SKM-1 (cell line): ENCODE results near the gene ZNF516.

Source experiments
- DNase-seq: peaks from one replicate; lab custom pipeline; 2025; ENCODE audit not compliant: unreplicated experiment; lab: John Stamatoyannopoulos, UW

Gene ZNF516

DNA sequence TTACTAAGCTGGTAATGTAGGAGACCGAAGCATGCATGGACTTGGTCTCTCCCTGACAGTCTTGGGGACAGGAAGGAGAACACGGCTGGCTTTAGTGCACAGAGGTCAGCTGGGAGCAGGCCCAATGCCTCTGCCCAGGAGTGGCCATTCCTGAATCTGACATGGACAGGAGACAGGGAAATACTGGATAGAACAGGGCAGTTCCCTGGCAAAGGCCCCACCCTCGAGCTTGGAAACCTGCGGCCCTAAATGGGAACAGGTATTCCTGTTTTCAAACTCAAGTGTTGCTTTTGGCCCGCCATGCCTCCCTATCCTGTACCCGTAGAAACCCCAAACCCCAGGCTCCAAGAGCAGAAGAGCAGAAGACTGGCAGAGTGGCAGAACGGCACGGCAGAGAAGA lies 107.4 kb downstream of the ZNF516 start:
- no peak for DNase-seq

DNA sequence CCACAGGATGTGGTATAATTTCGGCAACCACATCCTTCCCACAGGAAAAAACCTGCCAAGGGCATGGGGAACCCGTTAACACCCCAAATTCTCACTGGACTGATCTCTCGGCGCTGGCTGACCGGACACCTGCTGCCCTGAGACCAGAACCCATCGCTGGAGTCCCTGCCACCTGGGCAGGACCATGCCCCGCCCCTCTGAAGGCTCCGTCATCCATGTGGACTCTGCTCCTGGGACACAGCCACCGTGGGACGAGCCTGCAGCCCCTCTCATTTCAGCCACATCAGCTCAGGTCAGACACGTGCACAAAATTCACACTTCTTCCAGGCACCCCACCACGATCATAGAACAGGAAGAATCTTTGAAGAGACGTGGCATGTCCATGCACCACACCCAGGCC lies 108.2 kb downstream of the ZNF516 start:
- no peak for DNase-seq

DNA sequence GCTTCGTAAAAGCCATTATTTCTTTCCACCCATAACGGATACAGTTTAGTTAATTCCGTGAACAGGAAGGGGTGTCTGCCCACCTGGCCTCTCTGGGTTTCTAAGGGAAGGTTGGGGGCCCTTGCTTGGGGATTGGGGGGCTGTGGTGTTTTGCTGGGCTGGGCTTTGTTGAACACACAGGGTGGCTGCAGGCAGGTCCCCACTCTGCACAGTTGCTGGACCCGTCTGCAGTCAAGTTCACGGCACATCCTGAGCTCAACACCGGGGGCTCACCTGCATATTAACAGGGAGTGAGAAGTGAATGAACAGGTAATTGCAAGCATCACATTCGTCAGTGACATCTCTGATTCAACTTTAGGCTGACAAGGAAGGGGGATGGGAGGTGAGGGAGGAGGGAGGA lies 109.0 kb downstream of the ZNF516 start:
- no peak for DNase-seq

DNA sequence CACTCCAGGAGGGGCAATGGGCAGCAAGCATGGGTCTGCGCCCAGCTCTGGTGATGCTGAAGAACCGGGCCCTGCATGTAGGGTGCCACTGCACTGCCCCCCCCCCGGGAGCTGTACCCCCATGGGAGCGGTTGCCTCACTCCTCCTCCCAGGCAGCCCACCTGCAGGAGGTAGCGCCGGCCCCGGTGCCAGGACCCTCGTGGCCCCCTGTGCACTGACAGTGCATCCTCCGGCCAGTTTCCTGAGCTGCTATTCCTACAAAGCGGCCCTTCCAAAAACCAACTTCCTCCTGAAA lies 109.4 kb downstream of the ZNF516 start:
- DNase-seq, result no peak

DNA sequence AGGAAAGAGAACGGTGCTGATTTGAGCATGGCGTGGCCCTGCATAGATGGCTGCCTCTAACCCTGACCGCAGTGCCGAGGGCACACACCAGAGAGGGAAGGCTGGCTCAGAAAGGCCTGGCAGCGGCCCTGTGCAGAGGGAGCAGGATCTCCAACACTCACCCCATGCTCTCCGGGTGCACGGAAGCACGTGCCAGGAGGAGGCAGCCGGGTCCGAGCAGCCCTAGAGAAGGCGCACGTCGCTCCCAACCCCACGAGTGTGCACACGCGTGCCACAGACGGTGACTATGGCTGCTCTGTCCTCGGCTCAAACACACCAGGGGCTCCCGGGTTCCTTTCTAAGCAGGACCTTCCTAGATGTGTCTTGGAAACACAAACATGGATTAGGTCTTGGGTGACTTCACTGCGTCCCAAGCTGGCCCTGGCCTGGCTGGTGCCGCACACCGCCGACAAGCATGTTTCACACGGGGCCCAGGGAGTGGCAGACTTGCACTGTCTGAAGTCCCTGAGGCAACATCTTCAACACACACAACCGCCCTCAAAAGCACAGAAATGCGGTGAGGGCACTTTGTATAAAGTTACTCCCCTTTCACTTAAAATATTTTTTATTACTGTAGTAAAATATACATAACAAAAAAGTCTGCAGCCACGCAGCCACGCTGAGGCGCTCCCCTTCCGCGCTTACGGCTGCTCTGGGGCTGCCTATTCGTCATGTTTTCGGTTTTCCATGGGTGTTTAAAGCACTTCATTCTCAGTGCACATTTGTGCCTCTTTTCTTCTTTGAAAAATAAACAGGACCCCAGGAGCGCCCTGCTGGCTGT lies 110.0 kb downstream of the ZNF516 start:
- no peak for DNase-seq

DNA sequence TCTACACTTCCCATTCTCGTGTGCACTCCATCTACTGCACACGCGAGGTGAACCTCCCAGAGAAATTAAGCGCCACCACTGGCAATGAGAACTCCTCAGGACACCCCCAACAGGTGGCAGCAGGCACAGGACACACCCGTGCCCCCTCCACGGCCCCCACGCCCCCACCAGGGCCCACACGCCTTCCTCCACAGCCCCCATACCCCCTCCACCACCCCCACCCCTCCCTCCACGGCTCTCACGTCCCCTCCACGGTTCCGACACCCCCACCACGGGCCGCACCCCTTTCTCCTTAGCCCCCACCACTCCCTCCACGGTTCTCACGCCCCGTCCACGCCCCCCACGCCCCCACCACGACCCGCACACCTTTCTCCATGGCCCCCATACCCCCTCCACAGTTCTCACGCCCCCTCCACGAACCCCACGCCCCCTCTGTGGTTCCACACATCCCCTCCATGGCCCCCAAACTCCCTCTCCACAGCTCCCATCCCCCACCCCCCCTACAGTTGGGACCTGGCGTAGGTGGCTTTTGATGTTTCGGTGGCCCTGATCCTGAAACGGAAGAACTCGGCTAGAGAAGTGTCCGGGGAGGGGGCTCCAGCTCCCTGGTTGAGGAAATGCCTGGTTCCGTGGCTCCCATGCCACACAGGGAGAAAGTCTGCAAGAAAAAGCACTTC lies 110.8 kb downstream of the ZNF516 start:
- DNase-seq, result no peak

DNA sequence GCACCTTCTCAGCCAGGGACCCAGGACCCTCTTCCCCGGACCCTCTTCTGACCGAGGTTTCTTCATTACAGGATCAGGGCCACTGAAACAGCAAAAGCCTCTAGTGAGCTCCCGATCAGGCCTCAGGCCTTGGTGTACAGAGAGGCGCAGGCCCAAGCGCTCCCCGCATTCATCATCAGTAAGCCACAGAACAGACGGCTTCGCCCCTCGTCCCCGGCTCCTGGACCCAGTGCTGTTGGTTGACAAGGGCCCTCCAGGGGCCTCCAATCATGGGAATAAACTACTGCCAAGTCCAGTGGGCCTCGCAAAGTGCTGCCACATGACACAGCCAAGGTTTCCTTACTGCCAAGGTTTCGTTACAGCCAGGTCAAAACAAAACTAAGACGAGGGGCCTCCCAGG lies 111.4 kb downstream of the ZNF516 start:
- DNase-seq, result no peak

DNA sequence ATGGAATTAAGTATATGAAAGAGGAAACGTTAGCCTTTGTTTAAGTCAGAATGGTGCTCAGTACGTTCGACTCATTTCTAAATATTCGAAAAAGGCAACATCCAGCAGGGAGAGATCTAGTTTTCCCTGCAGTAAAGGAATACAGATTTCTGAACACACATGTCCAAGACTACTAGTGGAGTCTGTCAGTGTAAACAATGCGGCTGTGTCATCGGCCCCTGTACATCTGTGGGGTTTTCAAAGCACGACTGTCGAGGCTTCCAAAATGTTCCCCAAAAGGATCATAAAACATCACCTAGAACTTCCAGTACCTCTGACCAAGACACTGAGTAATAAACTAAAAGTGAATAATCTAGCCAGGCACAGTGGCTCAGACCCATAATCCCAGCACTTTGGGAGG lies 112.8 kb downstream of the ZNF516 start:
- DNase-seq, result no peak

DNA sequence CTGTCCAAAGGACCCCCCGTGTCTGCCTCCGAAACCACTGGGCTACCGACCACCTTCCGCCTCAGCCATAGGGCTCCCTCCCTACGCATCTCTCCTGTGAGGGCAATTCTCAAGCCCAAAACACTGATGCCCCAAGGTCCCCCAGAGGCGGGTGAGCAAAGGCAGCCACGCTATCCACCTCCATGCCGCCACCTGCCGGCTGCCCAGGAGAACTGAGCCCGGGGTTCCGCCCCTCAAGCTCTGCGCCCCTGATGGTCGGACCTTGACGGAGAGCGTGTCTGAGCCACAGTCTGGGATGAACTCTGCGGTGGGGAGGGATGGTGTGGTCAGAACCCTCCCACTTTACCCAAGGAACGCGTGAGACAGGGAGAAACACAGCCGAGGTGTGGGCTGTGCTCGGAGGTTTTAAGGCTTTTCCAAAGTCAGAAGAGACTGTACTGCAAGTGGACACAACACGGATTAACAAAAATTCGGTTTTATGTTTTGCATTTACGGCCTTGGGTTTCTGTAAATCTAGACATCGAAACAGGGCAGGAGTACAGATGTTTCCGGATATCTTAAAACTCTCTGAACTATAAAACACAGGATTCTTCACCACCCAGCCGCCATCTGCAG lies 114.1 kb downstream of the ZNF516 start:
- no peak for DNase-seq

DNA sequence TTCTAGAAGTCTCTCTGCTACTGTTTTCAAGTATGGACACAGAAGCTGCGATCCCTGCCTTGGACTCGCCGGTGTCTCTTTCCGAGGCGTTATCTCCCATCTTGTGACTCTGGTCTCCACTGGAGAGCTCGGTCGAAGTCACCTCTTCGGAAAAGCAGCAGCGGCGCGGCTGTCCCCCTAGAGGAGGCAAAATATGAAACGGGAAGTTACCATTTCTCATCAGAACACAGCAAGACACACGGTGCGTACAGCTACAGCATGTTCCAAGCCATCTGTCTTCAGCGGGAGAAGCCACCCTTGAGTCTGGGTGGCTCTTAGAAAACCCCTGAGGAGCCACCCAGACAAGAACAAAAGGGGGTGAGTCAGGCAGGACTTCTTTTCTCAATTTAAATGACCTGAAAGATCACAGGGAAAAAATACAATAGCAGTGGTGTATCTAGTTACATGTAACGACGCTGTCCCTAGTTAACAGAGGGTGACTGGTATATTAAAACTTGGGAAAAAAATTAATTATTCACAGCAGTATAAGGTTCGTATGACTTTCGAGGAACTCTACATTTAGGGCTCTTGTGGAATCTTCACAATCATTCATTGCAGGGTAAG lies 114.8 kb downstream of the ZNF516 start:
- no peak for DNase-seq

DNA sequence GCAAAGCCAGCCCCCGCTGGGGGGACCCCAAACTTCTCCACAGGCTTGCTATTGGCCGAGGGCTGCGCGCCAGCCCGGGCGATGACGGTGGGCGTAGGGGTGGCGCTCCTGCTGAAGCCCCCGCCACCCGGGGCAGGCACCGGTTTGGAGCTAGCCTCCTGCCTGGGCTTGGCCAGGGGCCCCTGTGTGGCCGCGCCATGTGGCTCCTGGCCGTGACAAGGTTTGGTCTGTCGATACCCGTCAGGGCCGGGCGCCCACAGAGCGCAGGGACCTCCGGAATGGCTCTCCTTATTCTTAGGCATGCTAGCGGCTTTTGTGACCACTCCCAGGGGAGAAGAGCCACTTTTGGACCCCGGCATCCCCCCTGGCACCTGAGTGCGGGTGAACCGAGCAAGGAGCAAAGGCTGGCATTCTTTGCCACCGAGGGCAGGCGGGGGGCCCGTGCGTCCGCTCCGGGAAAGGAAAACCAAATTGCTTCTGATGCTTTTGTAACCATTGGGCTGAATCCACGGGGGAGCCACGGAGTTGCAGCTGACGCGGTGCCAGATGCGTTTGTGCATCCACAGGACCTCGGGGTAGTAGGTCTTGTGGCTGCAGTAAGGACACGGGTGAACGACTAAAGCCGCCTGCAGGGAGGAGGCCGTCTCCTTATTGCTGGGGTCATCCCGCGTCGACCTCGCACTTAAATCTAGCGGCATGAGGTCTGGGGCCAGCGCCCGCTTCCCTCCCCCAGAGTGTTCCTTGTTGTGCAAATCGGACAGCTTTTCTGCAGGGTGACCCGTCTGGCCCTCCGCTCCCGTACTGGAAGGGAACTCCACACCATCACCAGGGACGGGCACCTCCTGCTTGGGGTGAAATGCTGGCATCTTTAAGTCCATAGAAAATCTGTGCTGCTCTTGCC lies 115.6 kb downstream of the ZNF516 start:
- DNase-seq, result no peak

DNA sequence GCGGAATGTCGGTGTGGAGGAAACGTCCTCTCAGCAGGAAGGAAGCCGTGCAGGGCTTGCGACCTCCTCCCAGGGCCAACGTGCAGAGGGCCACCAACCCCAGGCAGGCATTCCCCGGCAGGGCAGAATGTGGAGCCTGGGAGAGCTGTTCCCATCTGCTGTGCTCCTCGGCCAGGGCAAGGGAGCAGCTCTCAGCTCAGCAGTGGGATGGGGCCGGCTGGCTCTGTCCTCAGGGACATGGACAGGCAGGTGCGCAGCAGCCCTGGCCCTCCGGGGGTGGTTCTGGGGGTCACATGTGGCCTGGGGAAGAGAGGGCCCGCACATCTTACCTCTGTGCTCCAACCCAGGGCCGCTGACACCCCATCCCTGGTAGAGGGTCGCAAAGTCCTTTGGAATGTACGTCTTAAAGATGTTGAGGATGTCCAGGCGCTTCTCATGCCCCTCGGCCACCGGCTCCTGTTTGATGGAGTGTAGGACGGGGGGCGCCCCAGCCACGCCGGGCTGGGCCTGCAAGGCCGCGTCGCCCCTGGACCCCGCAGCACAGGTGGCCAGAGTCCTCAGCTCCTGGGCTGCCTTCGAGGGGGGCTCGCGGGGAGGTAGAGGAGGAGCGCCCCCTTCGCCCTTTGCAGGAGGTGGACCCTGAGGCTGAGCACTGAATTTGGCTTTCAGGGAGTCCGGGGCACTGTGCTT lies 116.4 kb downstream of the ZNF516 start:
- no peak for DNase-seq

DNA sequence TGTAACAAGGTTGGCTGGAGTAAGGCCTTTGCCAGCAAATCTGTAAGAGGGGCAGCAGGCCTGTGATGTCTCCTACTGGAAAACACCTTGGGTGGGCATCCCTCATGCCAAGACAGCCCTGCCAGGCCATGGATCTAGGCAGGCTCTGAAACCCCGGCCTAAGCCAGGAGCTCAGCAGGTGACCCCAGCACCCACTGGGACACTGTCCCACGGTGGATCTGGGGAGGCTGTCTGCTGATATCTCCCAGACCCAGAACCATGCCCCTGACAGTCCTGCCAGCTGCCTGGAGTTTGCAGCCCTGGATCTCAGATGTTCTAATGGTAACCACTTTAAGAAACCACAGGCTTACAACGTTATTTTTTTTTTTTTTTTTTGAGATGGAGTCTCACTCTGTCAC lies 117.7 kb downstream of the ZNF516 start:
- DNase-seq, result no peak

DNA sequence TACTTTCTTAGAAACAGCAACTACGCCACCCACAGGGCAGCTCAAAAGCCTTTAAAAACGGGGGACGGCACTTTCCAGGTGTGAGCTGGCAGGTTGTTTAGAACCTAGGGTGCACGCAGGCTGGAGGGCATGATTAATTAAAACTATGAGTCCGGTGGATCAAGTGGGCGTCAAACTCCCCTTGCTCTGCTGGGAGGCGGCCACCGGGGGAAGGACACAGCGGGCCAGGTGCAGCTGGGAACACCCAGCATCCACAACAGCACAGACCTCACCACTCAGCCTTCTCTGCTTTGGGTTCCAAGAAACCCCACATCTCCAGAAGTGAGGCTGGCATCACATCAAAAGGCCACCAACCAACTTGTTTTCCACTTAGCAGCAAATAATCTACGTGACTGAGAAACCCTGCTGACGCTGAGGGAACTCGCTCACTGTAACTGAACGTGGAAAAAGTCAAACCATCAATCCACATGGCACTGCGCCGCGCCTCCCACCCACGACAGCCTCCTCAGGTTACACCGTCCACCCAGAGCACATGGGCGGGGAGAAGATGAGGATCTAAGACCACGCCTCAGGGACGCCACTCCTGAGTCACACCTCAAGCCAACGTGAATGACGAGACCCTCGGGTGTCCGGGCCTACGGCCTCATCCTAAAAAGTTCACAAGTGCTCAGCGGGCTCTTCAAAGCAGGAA lies 118.2 kb downstream of the ZNF516 start:
- DNase-seq, result no peak

DNA sequence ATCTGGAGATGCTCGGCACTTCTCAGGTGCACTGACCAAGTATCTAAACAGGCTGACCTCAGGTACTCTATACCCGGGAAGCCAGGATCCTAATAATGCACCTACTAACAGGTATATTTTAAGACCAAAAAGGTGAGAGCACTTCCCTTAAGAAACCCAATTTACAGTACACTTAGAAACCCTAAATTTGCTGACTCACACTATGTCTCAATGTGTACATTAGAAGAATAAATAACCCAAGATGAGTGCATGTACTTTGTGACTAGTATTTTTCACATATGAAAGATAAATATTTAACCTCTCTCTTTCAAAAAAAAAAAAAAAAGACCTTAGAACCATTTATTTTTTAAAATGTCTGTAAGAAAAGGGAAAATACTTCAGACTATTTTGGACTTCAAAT lies 118.8 kb downstream of the ZNF516 start:
- DNase-seq, result no peak

DNA sequence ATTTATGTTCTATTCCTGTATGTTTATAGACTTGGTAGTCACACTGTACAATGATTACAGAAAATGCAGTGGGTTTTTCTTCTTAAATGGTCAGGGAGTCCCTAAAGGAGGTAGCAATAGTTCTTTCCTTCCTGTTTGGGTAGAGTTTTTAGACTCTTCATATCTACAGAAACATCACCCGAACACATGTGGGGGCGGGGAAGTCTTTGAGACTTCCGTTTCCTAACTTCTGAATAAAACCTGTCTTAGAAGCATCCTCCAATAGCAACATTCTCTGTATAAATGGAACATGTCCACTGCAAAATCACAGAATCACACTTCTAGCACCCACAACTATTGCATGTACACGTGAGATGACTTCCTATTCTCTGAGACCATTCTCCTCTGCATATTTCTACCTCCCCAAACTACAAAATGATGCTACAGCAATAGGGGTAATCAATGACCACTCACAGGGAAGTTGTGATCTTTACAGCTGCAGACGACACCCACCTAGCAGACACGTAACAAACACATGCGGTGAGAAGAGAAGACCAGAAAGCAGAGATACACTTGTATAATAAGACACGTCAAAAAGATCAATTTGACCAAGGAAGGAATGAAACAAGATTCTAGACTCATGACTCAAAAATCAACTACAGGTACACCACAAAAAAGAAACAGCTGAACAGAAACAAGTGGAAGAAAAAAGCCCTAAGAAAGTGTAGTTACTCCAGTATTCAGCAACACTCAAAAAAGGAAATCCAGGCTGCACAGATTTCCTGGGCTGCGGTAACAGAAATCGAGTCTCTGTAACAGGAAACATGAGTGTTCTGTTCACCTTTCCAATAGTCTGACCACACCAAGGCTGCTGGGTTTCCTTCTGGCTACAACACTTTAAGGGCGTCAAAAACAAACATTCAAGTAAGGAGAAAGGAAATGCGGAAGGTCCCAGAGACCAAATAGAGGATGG lies 120.4 kb downstream of the ZNF516 start:
- DNase-seq, result no peak

DNA sequence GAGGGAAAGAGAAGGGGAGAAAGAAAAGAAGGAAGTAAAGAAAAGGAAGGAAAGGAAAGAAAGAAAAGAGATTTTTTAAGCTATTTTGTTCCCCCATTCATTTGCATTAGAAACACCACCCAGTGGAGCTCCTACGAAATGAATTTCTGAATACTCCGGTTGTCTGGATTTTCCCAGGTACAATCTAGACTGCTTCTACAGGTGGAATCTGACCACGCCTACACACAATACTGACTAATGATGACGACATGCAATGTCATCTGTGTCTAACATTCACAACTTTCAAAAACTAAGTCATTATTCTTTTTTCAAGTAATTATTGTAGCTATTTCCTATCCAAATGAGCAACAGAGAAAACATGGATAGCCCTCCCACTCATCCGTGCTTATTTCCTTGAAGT lies 121.7 kb downstream of the ZNF516 start:
- DNase-seq, result no peak

DNA sequence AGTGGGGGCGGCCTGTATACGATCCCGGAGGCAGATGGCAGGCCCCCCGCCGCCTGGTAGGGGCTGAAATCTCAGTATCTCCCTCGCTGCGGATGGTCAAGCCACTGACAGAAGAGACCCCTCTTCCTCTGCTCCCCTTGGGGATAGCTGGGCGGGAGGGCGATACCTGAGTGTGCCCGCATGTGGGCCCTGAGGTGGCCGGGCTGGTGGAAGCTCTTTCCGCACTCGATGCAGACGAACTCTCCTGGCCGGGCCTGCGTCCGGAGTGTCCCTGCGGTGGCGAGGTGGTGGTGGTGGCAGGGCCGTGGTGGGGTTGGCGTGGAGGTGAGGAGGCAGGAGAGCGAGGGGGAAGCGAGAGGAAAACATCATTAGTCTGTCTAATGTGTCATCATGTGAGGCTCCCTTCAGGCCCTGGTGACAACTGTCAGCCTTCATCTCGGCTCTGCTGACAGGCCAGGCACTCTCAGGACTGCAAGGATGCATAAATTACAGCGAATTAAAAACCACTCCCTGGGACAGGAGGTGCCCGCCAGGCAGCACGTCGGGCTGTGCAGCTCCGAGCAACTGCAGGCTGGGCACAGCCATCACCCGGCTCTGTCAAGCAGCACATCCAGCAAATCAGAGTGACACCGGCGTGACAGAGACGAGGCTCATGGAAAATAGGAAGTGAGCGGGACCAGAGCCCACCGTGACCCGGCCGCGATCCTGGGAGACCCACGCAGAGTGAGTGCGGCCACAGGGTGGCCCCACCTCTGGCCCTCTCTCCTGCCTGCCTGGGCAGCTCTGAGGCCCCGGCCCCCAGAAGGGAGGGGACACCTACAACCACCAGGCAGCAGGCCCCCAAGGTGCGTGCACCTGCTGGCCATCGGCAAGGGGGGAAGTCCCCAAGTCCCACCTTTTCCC lies 123.5 kb downstream of the ZNF516 start:
- no peak for DNase-seq
